ENCODE results near the gene DAPK1.

DNA sequence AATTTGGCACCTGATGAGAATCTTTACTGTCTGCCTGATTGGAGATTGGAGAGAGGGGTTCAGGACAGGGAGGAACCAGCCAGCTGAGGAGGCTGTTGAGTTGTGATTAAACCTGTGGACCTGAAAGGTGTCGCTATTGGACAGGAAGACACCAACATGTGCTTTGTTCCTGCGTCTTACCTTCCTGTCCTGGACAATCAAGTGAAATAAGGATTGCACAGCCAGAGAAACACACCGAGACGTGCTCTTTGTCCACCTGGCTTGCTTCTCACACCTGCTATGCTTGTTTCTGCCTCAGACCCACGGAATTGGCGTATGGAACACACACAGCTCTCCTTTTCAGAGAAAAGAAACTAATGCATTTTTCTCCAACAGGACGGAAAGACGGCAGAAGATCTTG lies 170.6 kb downstream of the DAPK1 start:
- TF ChIP-seq, protein P1, sequence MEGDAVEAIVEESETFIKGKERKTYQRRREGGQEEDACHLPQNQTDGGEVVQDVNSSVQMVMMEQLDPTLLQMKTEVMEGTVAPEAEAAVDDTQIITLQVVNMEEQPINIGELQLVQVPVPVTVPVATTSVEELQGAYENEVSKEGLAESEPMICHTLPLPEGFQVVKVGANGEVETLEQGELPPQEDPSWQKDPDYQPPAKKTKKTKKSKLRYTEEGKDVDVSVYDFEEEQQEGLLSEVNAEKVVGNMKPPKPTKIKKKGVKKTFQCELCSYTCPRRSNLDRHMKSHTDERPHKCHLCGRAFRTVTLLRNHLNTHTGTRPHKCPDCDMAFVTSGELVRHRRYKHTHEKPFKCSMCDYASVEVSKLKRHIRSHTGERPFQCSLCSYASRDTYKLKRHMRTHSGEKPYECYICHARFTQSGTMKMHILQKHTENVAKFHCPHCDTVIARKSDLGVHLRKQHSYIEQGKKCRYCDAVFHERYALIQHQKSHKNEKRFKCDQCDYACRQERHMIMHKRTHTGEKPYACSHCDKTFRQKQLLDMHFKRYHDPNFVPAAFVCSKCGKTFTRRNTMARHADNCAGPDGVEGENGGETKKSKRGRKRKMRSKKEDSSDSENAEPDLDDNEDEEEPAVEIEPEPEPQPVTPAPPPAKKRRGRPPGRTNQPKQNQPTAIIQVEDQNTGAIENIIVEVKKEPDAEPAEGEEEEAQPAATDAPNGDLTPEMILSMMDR (IDR thresholded peaks at IDR 0.05) = no peak
- TF ChIP-seq POLR2A (IDR thresholded peaks at IDR 0.05) = no peak

Measured in adrenal gland (tissue), 5 donors.